Right lobe of liver (tissue), 6 donors: ENCODE results near the gene PARVB. TPM values are rescaled to one million over a fixed set of nuclear protein-coding genes. Genes with fewer than 3 reads are reported as not detected.

Source experiments
- ATAC-seq, 4 donors: fragments of 200-7000 bp; cut with Tn5 transposase; one replicate each; pipeline ENCODE4 v1.9.1; 2020; ENCODE audit warnings: mild to moderate bottlenecking in 4 of 4, moderate library complexity in 4 of 4
- DNase-seq, 3 donors: peaks; one replicate each; pipeline ENCODE4 v3.0.0-alpha.2; 2020
- H3K27ac ChIP-seq, 3 donors: fragments of 200-600 bp; one replicate each; pipeline ENCODE4 v1.8.0; 2022
- H3K27me3 ChIP-seq, 2 donors: fragments of 200-600 bp; one replicate each; pipeline ENCODE4 v1.8.0; 2022
- H3K36me3 ChIP-seq, 4 donors: fragments of 200-600 bp; sonication (generic) in 1 of 4; one replicate each; pipeline versions ENCODE4 v1.5.1 to v1.8.0; 2017 to 2022; ENCODE audit warnings: control low read depth in 1 of 4
- H3K4me1 ChIP-seq, 4 donors: fragments of 200-600 bp; sonication (generic) in 1 of 4; one replicate each; pipeline versions ENCODE4 v1.5.1 to v1.8.0; 2017 to 2022; ENCODE audit warnings: control low read depth in 1 of 4
- H3K4me3 ChIP-seq, 3 donors: fragments of 200-600 bp; one replicate each; pipeline ENCODE4 v1.8.0; 2022
- H3K9me3 ChIP-seq, 4 donors: fragments of 200-600 bp; sonication (generic) in 1 of 4; one replicate each; pipeline versions ENCODE4 v1.5.1 to v1.8.0; 2017 to 2022; ENCODE audit warnings: control low read depth in 1 of 4
- CTCF ChIP-seq, 4 donors: fragments of 200-600 bp in 3 of 4; fragments of 450-650 bp in 1 of 4; IDR thresholded peaks; one replicate each; pipeline versions ENCODE4 v1.5.1 to v1.8.0; 2016 to 2022; ENCODE audit warnings: antibody characterized with exemption in 4 of 4, mild to moderate bottlenecking in 2 of 4
- POLR2A ChIP-seq: fragments of 450-650 bp; IDR thresholded peaks from one replicate; pipeline ENCODE4 v1.6.1; 2017; ENCODE audit warnings: antibody characterized with exemption, mild to moderate bottlenecking
- WGBS: methylation state at CpG from one replicate; pipeline ENCODE4 v1.1.6; 2018; ENCODE audit warnings: low coverage, low lambda C conversion rate; ENCODE audit not compliant: insufficient coverage; ENCODE audit errors: missing lambda C conversion rate; 5-methylcytosine and 5-hydroxymethylcytosine counted together
- intact Hi-C, 2 donors: fragments of 100-400 bp; cut with DNase I; formaldehyde crosslinking; loops; one replicate each; pipeline versions ENCODE4 v1.11.2 to v1.14.1; 2022
- total RNA-seq, 6 experiments: library from RNA; depleted of rRNA in 2 of 6; stranded (reverse); fragments of >200 nt in 2 of 6; fragmentation: NEBNext Ultra II Directional in 3 of 6; extraction: Animal tissue kit (Norgen Biotek cat#: 25700) in 3 of 6; gene quantifications; one replicate each; pipeline versions ENCODE4 v1.1.0 to v1.2.4, GENCODE V29; 2016 to 2023
- donor health status: DM: no; HTN: yes; CAD: no.
- donor health status: DM: no; HTN: no; CAD: no.
- donor health status: DM: no; HTN: no; CAD: no.
- donor health status: DM: no; HTN: yes; CAD: no.
- donor health status: DM: no; HTN: yes; CAD: no.

The PARVB gene
- total RNA-seq, 6 experiments from 2014 or later: 14.2 to 21.3 (median 15.2) TPM

- intact Hi-C loops: no loop called here
- Histone ChIP-seq H3K9me3 (no peaks in the 10 kb centered on the region), H3K4me1 (no peaks in the 10 kb centered on the region), H3K27me3 (no peaks in the 10 kb centered on the region), H3K27ac (no peak overlapping the region), H3K36me3 (no peaks in the 10 kb centered on the region), H3K4me3 (no peak overlapping the region)
- no peak for ATAC-seq
- no peak for TF ChIP-seq POLR2A
- TF ChIP-seq CTCF (IDR thresholded peaks at IDR 0.05): no peak
- DNase-seq: no peak
- WGBS: 49% methylated on average over 6 of the region's 6 CpGs
Measured at GRCh38 chr22:44203203-44203602, 179.1 kb downstream of the PARVB start.

GRCh38 chr22:44204739-44205515 lies 180.8 kb downstream of the PARVB start:
- 90% methylated on average over 5 of the region's 16 CpGs for WGBS
- Histone ChIP-seq H3K27ac (no peak overlapping the region), H3K4me1 (no peaks in the 10 kb centered on the region), H3K36me3 (no peaks in the 10 kb centered on the region), H3K4me3 (no peak overlapping the region), H3K27me3 (no peaks in the 10 kb centered on the region), H3K9me3 (no peaks in the 10 kb centered on the region)
- intact Hi-C loops: no loop called here
- TF ChIP-seq POLR2A: no peak
- ATAC-seq (no peak), DNase-seq (peak in 1 of 3 donors; percentile 38)

- WGBS: 70% methylated on average over 2 of the region's 16 CpGs
- H3K9me3 ChIP-seq: no peaks in the 10 kb centered on the region
- H3K36me3 ChIP-seq: no peaks in the 10 kb centered on the region
- intact Hi-C loops: no loop called here
- TF ChIP-seq CTCF (IDR thresholded peaks at IDR 0.05) (no peak), POLR2A (no peak)
- H3K4me3 ChIP-seq: no peak overlapping the region
- no peak overlapping the region for H3K27ac ChIP-seq
- ATAC-seq: no peak
- no peaks in the 10 kb centered on the region for H3K27me3 ChIP-seq
- DNase-seq: no peak
- no peaks in the 10 kb centered on the region for H3K4me1 ChIP-seq
Measured at GRCh38 chr22:44205516-44206329, 181.6 kb downstream of the PARVB start.

GRCh38 chr22:44206330-44206645 lies 182.2 kb downstream of the PARVB start:
- ATAC-seq: no peak
- no peaks in the 10 kb centered on the region for H3K27me3 ChIP-seq
- no peak overlapping the region for H3K27ac ChIP-seq
- no peak for DNase-seq
- no peaks in the 10 kb centered on the region for H3K4me1 ChIP-seq
- H3K4me3 ChIP-seq: no peak overlapping the region
- no peaks in the 10 kb centered on the region for H3K36me3 ChIP-seq
- H3K9me3 ChIP-seq: no peaks in the 10 kb centered on the region
- 56% methylated on average over 6 of the region's 9 CpGs for WGBS
- no peak for TF ChIP-seq CTCF (IDR thresholded peaks at IDR 0.05)
- no peak for TF ChIP-seq POLR2A
- intact Hi-C loops: no loop called here

GRCh38 chr22:44206696-44207095 lies 182.6 kb downstream of the PARVB start:
- ATAC-seq (no peak), DNase-seq (no peak)
- Histone ChIP-seq H3K9me3 (no peaks in the 10 kb centered on the region), H3K4me1 (no peaks in the 10 kb centered on the region), H3K27ac (no peak overlapping the region), H3K27me3 (no peaks in the 10 kb centered on the region), H3K4me3 (no peak overlapping the region), H3K36me3 (no peaks in the 10 kb centered on the region)
- intact Hi-C loops: no loop called here
- no CpG with 5 or more reads among the region's 8 CpGs for WGBS
- TF ChIP-seq CTCF (IDR thresholded peaks at IDR 0.05): no peak
- TF ChIP-seq POLR2A: no peak
